PC-3 (cell line): ENCODE measurements around the gene DNAAF2. TPM values are rescaled to one million over a fixed set of nuclear protein-coding genes. Genes with fewer than 3 reads are reported as not detected.

Experiments
- ATAC-seq: fragments of 200-7000 bp; cut with Tn5 transposase; 2 replicates; pipeline ENCODE4 v1.9.1; 2020; ENCODE audit warnings: mild to moderate bottlenecking, moderate library complexity
- BruUV-seq: library from RNA; stranded (reverse); fragments of 400-500 nt; replicated peaks from 2 replicates; lab custom pipeline; 2021; lab: Mats Ljungman, UMichigan
- CTCF ChIA-PET: fragments of 300-600 bp; sonication (Branson Sonifier 250); formaldehyde crosslinking; loops from one replicate; lab custom pipeline; 2022; ENCODE audit warnings: antibody characterized with exemption; lab: Charles Lee
- POLR2A ChIA-PET: fragments of 300-600 bp; sonication (Branson Sonifier 250); formaldehyde crosslinking; loops from one replicate; lab custom pipeline; 2022; ENCODE audit warnings: antibody characterized with exemption; ENCODE audit not compliant: unreplicated experiment; lab: Charles Lee
- DNase-seq: peaks from one replicate; pipeline ENCODE4 v3.0.0-alpha.2; 2015
- H2AFZ ChIP-seq: fragments of 300-600 bp; sonication (generic); 2 replicates; pipeline ENCODE4 v1.6.0; 2016; ENCODE audit warnings: antibody characterized with exemption, low read length
- H3F3A ChIP-seq: fragments of 300-600 bp; sonication (generic); one replicate; pipeline ENCODE4 v1.6.0; 2017; ENCODE audit warnings: antibody characterized with exemption, low read length, control low read depth, mild to moderate bottlenecking; ENCODE audit not compliant: unreplicated experiment
- H3K27ac ChIP-seq: fragments of 300-600 bp; sonication (generic); 2 replicates; pipeline ENCODE4 v1.5.1; 2016; ENCODE audit warnings: mild to moderate bottlenecking, low read length
- H3K27me3 ChIP-seq: fragments of 300-600 bp; sonication (generic); 2 replicates; pipeline ENCODE4 v1.6.1; 2016; ENCODE audit warnings: low read length, mixed read lengths
- H3K36me3 ChIP-seq: fragments of 300-600 bp; sonication (generic); 2 replicates; pipeline ENCODE4 v1.6.1; 2016; ENCODE audit warnings: low read depth, mixed run types, low read length, mixed read lengths
- H3K4me1 ChIP-seq: fragments of 300-600 bp; sonication (generic); 2 replicates; pipeline ENCODE4 v1.5.1; 2016; ENCODE audit warnings: low read length; ENCODE audit not compliant: insufficient read depth
- H3K4me2 ChIP-seq: fragments of 300-600 bp; sonication (generic); 2 replicates; pipeline ENCODE4 v1.6.0; 2016; ENCODE audit warnings: low read length
- H3K4me3 ChIP-seq: fragments of 300-600 bp; sonication (generic); 2 replicates; pipeline ENCODE4 v1.5.1; 2016; ENCODE audit warnings: mild to moderate bottlenecking, low read length, mixed read lengths
- H3K79me2 ChIP-seq: fragments of 300-600 bp; sonication (generic); 2 replicates; pipeline ENCODE4 v1.6.1; 2017; ENCODE audit warnings: low read length, mixed read lengths
- H3K9ac ChIP-seq: fragments of 300-600 bp; sonication (generic); 2 replicates; pipeline ENCODE4 v1.6.0; 2016; ENCODE audit warnings: mild to moderate bottlenecking, low read length
- H3K9me2 ChIP-seq: fragments of 300-600 bp; sonication (generic); replicated peaks from 2 replicates; pipeline ENCODE4 v1.6.1; 2016; ENCODE audit warnings: mixed run types, low read length, mixed read lengths
- H3K9me3 ChIP-seq: fragments of 300-600 bp; sonication (generic); 2 replicates; pipeline ENCODE4 v1.6.1; 2016; ENCODE audit warnings: low read length, mixed read lengths
- H4K20me1 ChIP-seq: fragments of 300-600 bp; sonication (generic); 2 replicates; pipeline ENCODE4 v1.6.1; 2016; ENCODE audit warnings: low read length, mixed read lengths
- EZH2 ChIP-seq: fragments of 300-600 bp; sonication (generic); IDR thresholded peaks from one replicate; pipeline ENCODE4 v1.6.1; 2017; ENCODE audit warnings: antibody characterized with exemption, mild to moderate bottlenecking, low read length; ENCODE audit not compliant: unreplicated experiment
- EZH2phosphoT487 ChIP-seq: fragments of 300-600 bp; sonication (generic); IDR thresholded peaks from 2 replicates; pipeline ENCODE4 v1.6.1; 2018; ENCODE audit warnings: mild to moderate bottlenecking, antibody characterized with exemption, low read length, borderline replicate concordance
- intact Hi-C: fragments of 100-400 bp; cut with micrococcal nuclease; formaldehyde crosslinking; loops from 2 replicates; pipeline ENCODE4 v1.9.0; 2023
- total RNA-seq: library from RNA; depleted of rRNA; stranded (reverse); fragments of >200 nt; gene quantifications from 2 replicates; pipeline ENCODE4 v1.2.3, GENCODE V29; 2014
- TF ChIP-seq, protein P1 (sequence below): fragments of 300-600 bp; sonication (generic); conservative IDR thresholded peaks from 2 replicates; pipeline ENCODE4 v1.5.1; 2017; ENCODE audit warnings: antibody characterized with exemption, low read depth, mild to moderate bottlenecking, low read length

The DNAAF2 gene
- total RNA-seq, 1 experiment from 2014 or later = 23.2 TPM

- H4K20me1 ChIP-seq = 0 out of 2 replicates have a peak, but pooled peaks cover 4% of the 10 kb centered on the region
- BruUV-seq = no TSS peak
- H3K4me2 ChIP-seq = no peak overlapping the region; the same call in 1 of the 2 replicates
- ATAC-seq (no peak), DNase-seq (no peak)
- CTCF ChIA-PET = no interaction called here
- no peak overlapping the region for H2AFZ ChIP-seq
- H3K4me3 ChIP-seq = no peak overlapping the region
- H3K4me1 ChIP-seq = peaks cover 30% of the 10 kb centered on the region; the same call in 1 of the 2 replicates
- no peaks in the 10 kb centered on the region for H3K27me3 ChIP-seq
- no peaks in the 10 kb centered on the region for H3K9me3 ChIP-seq
- H3K9ac ChIP-seq = no peak overlapping the region
- peaks cover 66% of the 10 kb centered on the region for H3K79me2 ChIP-seq
- POLR2A ChIA-PET = no interaction called here
- peak overlapping the region; percentile 17; the same call in 1 of the 2 replicates for H3K27ac ChIP-seq
- no peaks in the 10 kb centered on the region for H3K9me2 ChIP-seq
- intact Hi-C loops = loop anchor here (2.0 kb wide), 1 partner anchor 20 kb away; no protein-coding TSS in a partner anchor
- H3K36me3 ChIP-seq = peaks cover 26% of the 10 kb centered on the region
- no peaks in the 10 kb centered on the region for H3F3A ChIP-seq
- TF ChIP-seq, protein P1, sequence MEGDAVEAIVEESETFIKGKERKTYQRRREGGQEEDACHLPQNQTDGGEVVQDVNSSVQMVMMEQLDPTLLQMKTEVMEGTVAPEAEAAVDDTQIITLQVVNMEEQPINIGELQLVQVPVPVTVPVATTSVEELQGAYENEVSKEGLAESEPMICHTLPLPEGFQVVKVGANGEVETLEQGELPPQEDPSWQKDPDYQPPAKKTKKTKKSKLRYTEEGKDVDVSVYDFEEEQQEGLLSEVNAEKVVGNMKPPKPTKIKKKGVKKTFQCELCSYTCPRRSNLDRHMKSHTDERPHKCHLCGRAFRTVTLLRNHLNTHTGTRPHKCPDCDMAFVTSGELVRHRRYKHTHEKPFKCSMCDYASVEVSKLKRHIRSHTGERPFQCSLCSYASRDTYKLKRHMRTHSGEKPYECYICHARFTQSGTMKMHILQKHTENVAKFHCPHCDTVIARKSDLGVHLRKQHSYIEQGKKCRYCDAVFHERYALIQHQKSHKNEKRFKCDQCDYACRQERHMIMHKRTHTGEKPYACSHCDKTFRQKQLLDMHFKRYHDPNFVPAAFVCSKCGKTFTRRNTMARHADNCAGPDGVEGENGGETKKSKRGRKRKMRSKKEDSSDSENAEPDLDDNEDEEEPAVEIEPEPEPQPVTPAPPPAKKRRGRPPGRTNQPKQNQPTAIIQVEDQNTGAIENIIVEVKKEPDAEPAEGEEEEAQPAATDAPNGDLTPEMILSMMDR = no peak
- TF ChIP-seq EZH2phosphoT487 = no peak
- no peak for TF ChIP-seq EZH2
Measured at GRCh38 chr14:49640540-49641417, 5.7 kb upstream of the DNAAF2 start.

DNA sequence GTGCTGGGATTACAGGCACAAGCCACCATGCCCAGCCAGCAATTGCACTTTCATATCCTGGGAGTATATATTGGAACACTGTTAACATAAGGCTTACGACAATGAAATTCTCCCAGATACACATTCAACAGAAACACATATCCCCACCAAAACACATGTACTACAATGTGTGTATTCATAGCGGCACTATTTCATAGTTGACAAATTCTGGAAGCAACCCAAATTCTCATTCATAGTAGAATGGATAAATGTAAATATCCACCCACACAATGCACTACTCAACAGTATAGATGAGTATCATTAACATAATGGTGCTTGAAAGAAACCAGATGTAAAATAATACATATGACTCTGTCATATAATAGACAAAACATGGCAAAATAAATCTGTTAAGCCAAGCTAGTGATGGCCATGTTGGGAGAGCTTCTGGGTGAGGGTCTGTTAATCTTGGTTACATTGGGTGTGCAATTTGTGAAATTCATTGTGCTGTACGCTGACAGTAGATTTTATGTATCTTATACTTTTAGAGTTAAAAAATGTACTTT, 2.6 kb upstream of the DNAAF2 start:
- TF ChIP-seq EZH2phosphoT487 (no peak), EZH2 (no peak)
- TF ChIP-seq, protein P1 = no peak
- 0 out of 2 replicates have a peak, but pooled peaks cover 4% of the 10 kb centered on the region for H4K20me1 ChIP-seq
- no peaks in the 10 kb centered on the region for H3K9me2 ChIP-seq
- no peak for ATAC-seq
- intact Hi-C loops = no loop called here
- H3K9me3 ChIP-seq = no peaks in the 10 kb centered on the region
- H3F3A ChIP-seq = no peaks in the 10 kb centered on the region
- CTCF ChIA-PET = no interaction called here
- H3K4me1 ChIP-seq = peaks cover 34% of the 10 kb centered on the region; the same call in 1 of the 2 replicates
- no peak overlapping the region for H3K9ac ChIP-seq
- no peak for DNase-seq
- no peak overlapping the region for H3K4me3 ChIP-seq
- BruUV-seq = no TSS peak
- H3K27me3 ChIP-seq = no peaks in the 10 kb centered on the region
- no peak overlapping the region for H3K27ac ChIP-seq
- POLR2A ChIA-PET = no interaction called here
- no peak overlapping the region for H3K4me2 ChIP-seq
- H3K79me2 ChIP-seq = peaks cover 89% of the 10 kb centered on the region
- H3K36me3 ChIP-seq = peaks cover 23% of the 10 kb centered on the region
- H2AFZ ChIP-seq = no peak overlapping the region
